Neuronal stem cell (in vitro differentiated cells): ENCODE measurements around the gene MED6. TPM values are rescaled to one million over a fixed set of nuclear protein-coding genes. Genes with fewer than 3 reads are reported as not detected.

Source experiments
- DNase-seq: peaks from one replicate; pipeline ENCODE4 v3.0.0-alpha.2; 2013; ENCODE audit warnings: low spot score
- H2AFZ ChIP-seq: one replicate; pipeline ENCODE4 v1.6.1; 2013; ENCODE audit warnings: mild to moderate bottlenecking, low read length, inconsistent platforms
- H2AK5ac ChIP-seq: 2 replicates; pipeline ENCODE4 v1.6.1; 2013; ENCODE audit warnings: low read depth, mild to moderate bottlenecking, inconsistent platforms, low read length, moderate library complexity, mixed read lengths
- H2BK120ac ChIP-seq: 2 replicates; pipeline ENCODE4 v1.6.1; 2013; ENCODE audit warnings: low read depth, mild to moderate bottlenecking, inconsistent platforms, low read length, moderate library complexity, mixed read lengths
- H2BK12ac ChIP-seq: one replicate; pipeline ENCODE4 v1.6.1; 2013; ENCODE audit warnings: low read length, inconsistent platforms
- H2BK15ac ChIP-seq: 2 replicates; pipeline ENCODE4 v1.6.1; 2013; ENCODE audit warnings: mild to moderate bottlenecking, low read length, inconsistent platforms, mixed read lengths
- H2BK5ac ChIP-seq: one replicate; pipeline ENCODE4 v1.6.1; 2013; ENCODE audit warnings: inconsistent platforms, mild to moderate bottlenecking, low read length, moderate library complexity
- H3K14ac ChIP-seq: one replicate; pipeline ENCODE4 v1.6.1; 2013; ENCODE audit warnings: low read length, inconsistent platforms
- H3K18ac ChIP-seq: 2 replicates; pipeline ENCODE4 v1.6.1; 2013; ENCODE audit warnings: low read length, inconsistent platforms
- H3K23ac ChIP-seq: 2 replicates; pipeline ENCODE4 v1.6.1; 2013; ENCODE audit warnings: low read depth, mild to moderate bottlenecking, mixed read lengths, low read length, inconsistent platforms; ENCODE audit not compliant: poor library complexity
- H3K27ac ChIP-seq: replicated peaks from 3 replicates; pipeline ENCODE4 v1.5.1; 2013; ENCODE audit warnings: low read length, inconsistent platforms
- H3K27me3 ChIP-seq, 3 experiments: 2 replicates each; pipeline ENCODE4 v1.6.1; 2013; ENCODE audit warnings: low read length in 3 of 3, mild to moderate bottlenecking in 2 of 3, inconsistent platforms in 1 of 3, low read depth in 1 of 3, mixed read lengths in 1 of 3, moderate library complexity in 1 of 3; ENCODE audit not compliant: control insufficient read depth in 3 of 3, insufficient read depth in 3 of 3
- H3K36me3 ChIP-seq, 2 donors: replicated peaks in 1 of 2; 2 replicates each; pipeline ENCODE4 v1.6.1; 2013; ENCODE audit warnings: low read length in 2 of 2; ENCODE audit not compliant: control insufficient read depth in 2 of 2, insufficient read depth in 2 of 2
- H3K4ac ChIP-seq: 2 replicates; pipeline ENCODE4 v1.6.1; 2013; ENCODE audit warnings: inconsistent platforms, mild to moderate bottlenecking, low read length, moderate library complexity
- H3K4me1 ChIP-seq, 2 donors: 1 replicate in 1 of 2; 2 replicates in 1 of 2; pipeline ENCODE4 v1.6.1; 2013; ENCODE audit warnings: low read length in 2 of 2, low read depth in 1 of 2; ENCODE audit not compliant: control insufficient read depth in 2 of 2, insufficient read depth in 1 of 2
- H3K4me2 ChIP-seq: one replicate; pipeline ENCODE4 v1.6.1; 2013; ENCODE audit warnings: mild to moderate bottlenecking, low read length, inconsistent platforms; ENCODE audit not compliant: insufficient read depth, poor library complexity, severe bottlenecking
- H3K4me3 ChIP-seq, 2 donors: 2 replicates each; pipeline ENCODE4 v1.5.1; 2013; ENCODE audit warnings: low read length in 2 of 2, mild to moderate bottlenecking in 2 of 2, inconsistent platforms in 1 of 2, moderate library complexity in 1 of 2
- H3K79me1 ChIP-seq: one replicate; pipeline ENCODE4 v1.6.1; 2013; ENCODE audit warnings: low read depth, mild to moderate bottlenecking, inconsistent platforms, low read length, moderate library complexity
- H3K9ac ChIP-seq: one replicate; pipeline ENCODE4 v1.6.1; 2013; ENCODE audit warnings: mild to moderate bottlenecking, low read depth, low read length, inconsistent platforms; ENCODE audit not compliant: poor library complexity
- H3K9me3 ChIP-seq, 2 donors: replicated peaks in 1 of 2; 2 replicates each; pipeline versions ENCODE3 to v1.6.1; 2013; ENCODE audit warnings: low read length in 2 of 2, mild to moderate bottlenecking in 2 of 2, inconsistent platforms in 1 of 2, low read depth in 1 of 2, mixed read lengths in 1 of 2, moderate library complexity in 1 of 2; ENCODE audit not compliant: control insufficient read depth in 2 of 2, insufficient read depth in 1 of 2
- H4K8ac ChIP-seq: one replicate; pipeline ENCODE4 v1.6.1; 2013; ENCODE audit warnings: low read depth, mild to moderate bottlenecking, inconsistent platforms, low read length, moderate library complexity
- H4K91ac ChIP-seq: one replicate; pipeline ENCODE4 v1.6.1; 2013; ENCODE audit warnings: low read length, low read depth, mild to moderate bottlenecking, inconsistent platforms; ENCODE audit not compliant: poor library complexity
- WGBS, 2 donors: extraction: QIAGEN DNeasy Blood & Tissue Kit; methylation state at CpG; one replicate each; pipeline ENCODE4 v1.1.7; 2013; ENCODE audit warnings: missing lambda C conversion rate in 2 of 2, mixed read lengths in 1 of 2; ENCODE audit not compliant: insufficient read length in 2 of 2, insufficient replicate concordance in 1 of 2; ENCODE audit errors: extremely low coverage in 2 of 2; 5-methylcytosine and 5-hydroxymethylcytosine counted together
- polyA plus RNA-seq, 2 experiments: library from polyadenylated mRNA; stranded (reverse); fragments of 200-250 nt; gene quantifications; one replicate each; pipeline ENCODE4 v1.2.3, GENCODE V29; 2013

The MED6 gene
- polyA plus RNA-seq (2013, experiment 1 of 2), result 35.4 TPM
- 36.8 TPM for polyA plus RNA-seq (2013, experiment 2 of 2)

- WGBS, 2 donors, result no CpG with 5 or more reads among the region's 43 CpGs
- no peak within 1 kb of the TSS for H3K23ac ChIP-seq
- peaks cover 2 to 5% of the 10 kb centered on the region in 2 donors for H3K4me1 ChIP-seq
- H3K9ac ChIP-seq, result no peak within 1 kb of the TSS
- H3K27me3 ChIP-seq, result peaks cover 0 to 8% (median 0%) of the 10 kb centered on the region in 3 experiments
- no peak within 1 kb of the TSS for H2AK5ac ChIP-seq
- H3K4ac ChIP-seq, result no peak within 1 kb of the TSS
- no peaks in the 10 kb centered on the region for H3K9me3 ChIP-seq
- no peaks in the 10 kb centered on the region for H3K79me1 ChIP-seq
- H3K36me3 ChIP-seq, result peaks cover 3 to 20% of the 10 kb centered on the region in 2 donors
- peak within 1 kb of the TSS; percentile 63 for H3K4me2 ChIP-seq
- H2BK12ac ChIP-seq, result no peak within 1 kb of the TSS
- H2AFZ ChIP-seq, result peak within 1 kb of the TSS; percentile 88
- no peak within 1 kb of the TSS for H2BK5ac ChIP-seq
- H4K8ac ChIP-seq, result no peak within 1 kb of the TSS
- H3K18ac ChIP-seq, result no peak within 1 kb of the TSS
- peak within 1 kb of the TSS; percentile 10 for H3K27ac ChIP-seq
- H2BK15ac ChIP-seq, result no peak within 1 kb of the TSS
- no peak within 1 kb of the TSS for H3K14ac ChIP-seq
- peak within 1 kb of the TSS; percentile 69 to 98 for H3K4me3 ChIP-seq
- no peak within 1 kb of the TSS for H2BK120ac ChIP-seq
- peak; percentile 87 for DNase-seq
- no peak within 1 kb of the TSS for H4K91ac ChIP-seq
Measured at GRCh38 chr14:70600382-70601157, at the start of gene MED6. Gene MED6, minus strand, starts transcription at chr14:70600655. Its CDS starts 18 bp downstream, at chr14:70600637.

GRCh38 chr14:70649803-70650202 is 49.3 kb upstream of the MED6 start:
- Histone ChIP-seq H3K18ac (no peak overlapping the region), H3K36me3 (peaks cover 0 to 14% of the 10 kb centered on the region in 2 donors), H2BK12ac (no peak overlapping the region), H2AFZ (no peak overlapping the region), H3K4me1 (peaks cover 3 to 11% of the 10 kb centered on the region in 2 donors), H3K9me3 (no peaks in the 10 kb centered on the region), H2BK120ac (no peak overlapping the region), H3K9ac (no peak overlapping the region), H4K8ac (no peak overlapping the region), H2BK5ac (no peak overlapping the region), H4K91ac (no peak overlapping the region), H3K4me3 (no peak overlapping the region), H2BK15ac (no peak overlapping the region), H3K4ac (no peak overlapping the region), H3K14ac (no peak overlapping the region), H3K23ac (no peak overlapping the region), H3K4me2 (no peak overlapping the region), H3K27me3 (no peaks in the 10 kb centered on the region), H3K79me1 (no peaks in the 10 kb centered on the region), H3K27ac (no peak overlapping the region), H2AK5ac (no peak overlapping the region)
- no CpG with 5 or more reads among the region's 4 CpGs for WGBS, 2 donors
- DNase-seq, result no peak

GRCh38 chr14:70648346-70648745 is 47.9 kb upstream of the MED6 start:
- no peak overlapping the region for H2BK15ac ChIP-seq
- no peak overlapping the region for H3K4me3 ChIP-seq
- H3K79me1 ChIP-seq, result no peaks in the 10 kb centered on the region
- H2AFZ ChIP-seq, result no peak overlapping the region
- H3K27ac ChIP-seq, result no peak overlapping the region
- H4K8ac ChIP-seq, result no peak overlapping the region
- no peak overlapping the region for H2BK12ac ChIP-seq
- H3K9me3 ChIP-seq, result no peaks in the 10 kb centered on the region
- H3K4me2 ChIP-seq, result no peak overlapping the region
- no peak overlapping the region for H2BK120ac ChIP-seq
- peaks cover 0 to 13% of the 10 kb centered on the region in 2 donors for H3K36me3 ChIP-seq
- H3K14ac ChIP-seq, result no peak overlapping the region
- H3K27me3 ChIP-seq, result no peaks in the 10 kb centered on the region
- no peak overlapping the region for H4K91ac ChIP-seq
- no peak for DNase-seq
- peaks cover 4 to 12% of the 10 kb centered on the region in 2 donors for H3K4me1 ChIP-seq
- no peak overlapping the region for H2AK5ac ChIP-seq
- no peak overlapping the region for H2BK5ac ChIP-seq
- H3K4ac ChIP-seq, result no peak overlapping the region
- no peak overlapping the region for H3K23ac ChIP-seq
- no peak overlapping the region for H3K9ac ChIP-seq
- no peak overlapping the region for H3K18ac ChIP-seq

- Histone ChIP-seq H3K4me1 (peaks cover 10 to 18% of the 10 kb centered on the region in 2 donors), H3K27ac (no peak overlapping the region), H3K18ac (no peak overlapping the region), H3K23ac (no peak overlapping the region), H3K4ac (no peak overlapping the region), H3K79me1 (peaks cover 2% of the 10 kb centered on the region), H2BK5ac (no peak overlapping the region), H3K4me3 (no peak overlapping the region), H3K27me3 (peaks cover 0 to 5% (median 0%) of the 10 kb centered on the region in 3 experiments), H2BK120ac (no peak overlapping the region), H2BK15ac (no peak overlapping the region), H2BK12ac (no peak overlapping the region), H3K9me3 (no peaks in the 10 kb centered on the region), H4K91ac (no peak overlapping the region), H3K4me2 (no peak overlapping the region), H3K9ac (no peak overlapping the region), H2AK5ac (no peak overlapping the region), H4K8ac (no peak overlapping the region), H3K14ac (no peak overlapping the region), H3K36me3 (peaks cover 0 to 4% of the 10 kb centered on the region in 2 donors), H2AFZ (peak overlapping the region; percentile 12)
- DNase-seq, result no peak
- WGBS, 2 donors, result no CpG with 5 or more reads among the region's 2 CpGs
Measured at GRCh38 chr14:70646705-70647104, 46.2 kb upstream of the MED6 start.
